Pancreas (tissue), 10 donors: ENCODE data around the gene ZYG11B. TPM values are rescaled to one million over a fixed set of nuclear protein-coding genes. Genes with fewer than 3 reads are reported as not detected.
"Not testable (repeated sequence)": the region's sequence is repeated elsewhere in the genome, so short reads cannot be mapped to it uniquely, and the experiment has no call there.

Experiments
- ATAC-seq, 4 donors: fragments of 200-7000 bp; cut with Tn5 transposase; one replicate each; pipeline versions ENCODE4 v1.8.0 to v1.9.1; 2020; ENCODE audit warnings: mild to moderate bottlenecking in 4 of 4, moderate library complexity in 4 of 4
- DNase-seq, 6 donors: peaks; one replicate each; pipeline ENCODE4 v3.0.0-alpha.2; 2020
- FAIRE-seq: peaks from 2 replicates; lab custom pipeline; 2012; peaks lifted over from hg19 to GRCh38; lab: Jason Lieb, UNC
- H3K27ac ChIP-seq, 4 donors: fragments of 200-600 bp; sonication (generic); 1 replicate in 3 of 4; 2 replicates in 1 of 4; pipeline versions ENCODE4 v1.5.0 to v1.8.0; 2020
- H3K27me3 ChIP-seq, 4 donors: fragments of 200-600 bp; one replicate each; pipeline ENCODE4 v1.8.0; 2021
- H3K36me3 ChIP-seq, 3 donors: fragments of 200-600 bp; sonication (generic) in 1 of 3; one replicate each; pipeline versions ENCODE4 v1.5.0 to v1.8.0; 2020 to 2021
- H3K4me1 ChIP-seq, 3 donors: fragments of 200-600 bp; one replicate each; pipeline ENCODE4 v1.8.0; 2021
- H3K4me3 ChIP-seq, 4 donors: fragments of 200-600 bp; sonication (generic) in 2 of 4; one replicate each; pipeline versions ENCODE4 v1.5.0 to v1.8.0; 2020 to 2021
- H3K9me3 ChIP-seq, 4 donors: fragments of 200-600 bp; one replicate each; pipeline ENCODE4 v1.8.0; 2021
- CTCF ChIP-seq, 4 donors: fragments of 200-600 bp; sonication (generic) in 3 of 4; IDR thresholded peaks; one replicate each; pipeline versions ENCODE4 v1.5.0 to v1.8.0; 2021; ENCODE audit warnings: antibody characterized with exemption in 4 of 4
- WGBS, 2 donors: extraction: QIAGEN DNeasy Blood & Tissue Kit; methylation state at CpG; one replicate each; pipeline ENCODE4 v1.1.7; 2013; 5-methylcytosine and 5-hydroxymethylcytosine counted together
- intact Hi-C, 3 donors: fragments of 100-400 bp; cut with DNase I; formaldehyde crosslinking; loops; one replicate each; pipeline versions ENCODE4 v1.11.1 to v1.14.2; 2022
- polyA plus RNA-seq, 2 donors: library from polyadenylated mRNA; stranded (reverse); fragments of 200-250 nt; gene quantifications; one replicate each; pipeline ENCODE4 v1.2.3, GENCODE V29; 2013
- total RNA-seq, 6 donors: library from RNA; stranded (reverse); fragmentation: NEBNext Ultra II Directional in 4 of 6; extraction: Animal tissue kit (Norgen Biotek cat#: 25700) in 4 of 6; gene quantifications; one replicate each; pipeline versions ENCODE4 v1.2.1 to v1.2.4, GENCODE V29; 2021 to 2023
- donor health status: healthy with polysubstance abuse.
- donor health status: DM: no; HTN: no; CAD: no; lungs with moderate emphysema.
- donor health status: DM: no; HTN: no; CAD: no.
- donor health status: control.
- donor health status: control.
- donor health status: Bipolar disorder and iron deficiency.
- donor health status: DM: yes; HTN: yes; CAD: no.
- donor health status: DM: no; HTN: no; CAD: no.
- donor health status: DM: no; HTN: no; CAD: no.
- donor health status: DM: yes; HTN: yes; CAD: no.

The ZYG11B gene
- total and polyA plus RNA-seq, 8 donors, result 3.2 to 12.9 (median 7.2) TPM

GRCh38 chr1:52862666-52863458, 136.6 kb downstream of the ZYG11B start:
- intact Hi-C loops, result no loop called here
- DNase-seq, result no peak
- ATAC-seq, result no peak
- H3K27me3 ChIP-seq, result no peaks in the 10 kb centered on the region
- no peaks in the 10 kb centered on the region for H3K36me3 ChIP-seq
- TF ChIP-seq CTCF (IDR thresholded peaks at IDR 0.05), result no peak
- H3K9me3 ChIP-seq, result no peaks in the 10 kb centered on the region
- WGBS, 2 donors, result 39 to 66% methylated on average over 2 of the region's 2 CpGs
- H3K27ac ChIP-seq, result no peak overlapping the region
- H3K4me3 ChIP-seq, result no peak overlapping the region
- FAIRE-seq, result no peak
- no peaks in the 10 kb centered on the region for H3K4me1 ChIP-seq

- no peak for ATAC-seq
Observed at GRCh38 chr1:52867087-52867863, 141.0 kb downstream of the ZYG11B start.

GRCh38 chr1:52869727-52870126, 143.5 kb downstream of the ZYG11B start:
- H3K9me3 ChIP-seq, intact Hi-C loops, H3K27ac ChIP-seq, H3K4me1 ChIP-seq, DNase-seq, H3K36me3 ChIP-seq, ATAC-seq, FAIRE-seq, H3K4me3 ChIP-seq, H3K27me3 ChIP-seq: not testable (repeated sequence)
- 92 to 95% methylated on average over 18 to 28 of the region's 29 CpGs for WGBS, 2 donors

More at GRCh38 chr1:52867087-52867863, 141.0 kb downstream of the ZYG11B start:
- Histone ChIP-seq H3K27ac (no peak overlapping the region), H3K36me3 (no peaks in the 10 kb centered on the region), H3K9me3 (no peaks in the 10 kb centered on the region), H3K27me3 (no peaks in the 10 kb centered on the region), H3K4me1 (no peaks in the 10 kb centered on the region), H3K4me3 (no peak overlapping the region)
- FAIRE-seq (no peak), DNase-seq (no peak)
- intact Hi-C loops, result no loop called here
- TF ChIP-seq CTCF (IDR thresholded peaks at IDR 0.05), result no peak
- WGBS, 2 donors, result 53 to 56% methylated on average over 2 of the region's 2 CpGs

GRCh38 chr1:52876843-52877242, 150.6 kb downstream of the ZYG11B start:
- no peak overlapping the region for H3K4me3 ChIP-seq
- H3K4me1 ChIP-seq, result no peaks in the 10 kb centered on the region
- WGBS, 2 donors, result 38 to 54% methylated on average over 2 of the region's 2 CpGs
- ATAC-seq (no peak), DNase-seq (no peak), FAIRE-seq (no peak)
- H3K27ac ChIP-seq, result no peak overlapping the region
- TF ChIP-seq CTCF (IDR thresholded peaks at IDR 0.05), result no peak
- no peaks in the 10 kb centered on the region for H3K27me3 ChIP-seq
- intact Hi-C loops, result no loop called here
- no peaks in the 10 kb centered on the region for H3K36me3 ChIP-seq
- H3K9me3 ChIP-seq, result no peaks in the 10 kb centered on the region

Other genes with a start within 250 kb of the ZYG11B start
- 10 to 100 TPM; 17.6 to 40.8 (median 24.1) TPM for gene TUT4, start 173.4 kb upstream of the ZYG11B start, total RNA-seq
- gene TUT4, start 173.4 kb upstream of the ZYG11B start, polyA plus RNA-seq, result 10 to 100 TPM; 17.4 to 34.5 TPM
- gene GPX7, start 124.1 kb upstream of the ZYG11B start, total RNA-seq, result 10 to 100 TPM in 1 of 6 donors, 1 to 10 TPM in 5; 3.4 to 14.6 (median 7.7) TPM
- 10 to 100 TPM in 1 of 2 donors, 1 to 10 TPM in 1; 8.8 to 11.2 TPM for gene GPX7, start 124.1 kb upstream of the ZYG11B start, polyA plus RNA-seq
- under 1 TPM in 4 of 6 donors, not detected in 2; 0.28 to 0.66 (median 0.51) TPM for gene SHISAL2A, start 93.3 kb upstream of the ZYG11B start, total RNA-seq
- gene SHISAL2A, start 93.3 kb upstream of the ZYG11B start, polyA plus RNA-seq, result under 1 TPM in 1 of 2 donors, not detected in 1; 0.19 TPM
- gene COA7, start 28.1 kb upstream of the ZYG11B start, total RNA-seq, result 10 to 100 TPM in 3 of 6 donors, 1 to 10 TPM in 3; 7.2 to 18.6 (median 9.4) TPM
- gene COA7, start 28.1 kb upstream of the ZYG11B start, polyA plus RNA-seq, result 1 to 10 TPM; 2.1 to 4.8 TPM
- not detected for gene ZYG11A, start 116.3 kb downstream of the ZYG11B start, total RNA-seq
- gene ZYG11A, start 116.3 kb downstream of the ZYG11B start, polyA plus RNA-seq, result not detected
- gene ECHDC2, start 195.3 kb downstream of the ZYG11B start, total RNA-seq, result 100 to 1,000 TPM in 2 of 6 donors, 10 to 100 TPM in 4; 54.5 to 139 (median 97.8) TPM
- gene ECHDC2, start 195.3 kb downstream of the ZYG11B start, polyA plus RNA-seq, result 100 to 1,000 TPM; 294 to 504 TPM
- 10 to 100 TPM; 45.7 to 83.2 (median 60.4) TPM for gene SCP2, start 200.8 kb downstream of the ZYG11B start, total RNA-seq
- 100 to 1,000 TPM in 1 of 2 donors, 10 to 100 TPM in 1; 73.4 to 110 TPM for gene SCP2, start 200.8 kb downstream of the ZYG11B start, polyA plus RNA-seq